HCT116 (cell line): ENCODE data around the gene DBP. TPM values are rescaled to one million over a fixed set of nuclear protein-coding genes. Genes with fewer than 3 reads are reported as not detected.
A peak's percentile ranks its signal among the peaks of the same experiment; 100 is the strongest.

ENCODE experiments used
- ATAC-seq: fragments of 200-7000 bp; cut with Tn5 transposase; 2 replicates; pipeline ENCODE4 v1.9.1; 2020; ENCODE audit warnings: mild to moderate bottlenecking, moderate library complexity
- BruUV-seq: library from RNA; stranded (reverse); fragments of 400-500 nt; replicated peaks from 2 replicates; lab custom pipeline; 2021; lab: Mats Ljungman, UMichigan
- CTCF ChIA-PET: fragments of 300-600 bp; sonication (Branson Sonifier 250); formaldehyde crosslinking; loops from one replicate; lab custom pipeline; 2021; ENCODE audit warnings: antibody characterized with exemption; lab: Charles Lee
- POLR2A ChIA-PET: fragments of 300-600, 350-600 bp; sonication (Branson Sonifier 250); formaldehyde crosslinking; loops from one replicate; lab custom pipeline; 2021; ENCODE audit warnings: antibody characterized with exemption; lab: Charles Lee
- RAD21 ChIA-PET, 2 experiments: fragments of 300-600 bp; sonication (Branson Sonifier 250); formaldehyde crosslinking; loops; one replicate each; lab custom pipeline; 2023; ENCODE audit warnings: low total read pairs in 2 of 2; ENCODE audit not compliant: uncharacterized antibody in 2 of 2, unreplicated experiment in 2 of 2, low non-redundant PET in 1 of 2; lab: Charles Lee
- DNase-seq: peaks from one replicate; pipeline ENCODE4 v3.0.0-alpha.2; 2010; ENCODE audit warnings: low read depth, low spot score
- H2AFZ ChIP-seq: fragments of 200-600 bp; shearing (Covaris generic), sonication (generic); 2 replicates; pipeline ENCODE4 v1.6.1; 2017; ENCODE audit warnings: low read depth, mixed run types, mixed read lengths, antibody characterized with exemption, low read length; ENCODE audit not compliant: poor library complexity, severe bottlenecking
- H3K27ac ChIP-seq: 2 replicates; pipeline ENCODE4 v1.5.1; 2012; ENCODE audit warnings: low read depth, low read length
- H3K27me3 ChIP-seq: fragments of 200-600 bp; sonication (generic); 2 replicates; pipeline ENCODE4 v1.6.1; 2016; ENCODE audit warnings: mixed run types, low read length, mixed read lengths; ENCODE audit not compliant: insufficient read depth
- H3K36me3 ChIP-seq, 2 experiments: fragments of 200-500 bp in 1 of 2; fragments of 200-600 bp in 1 of 2; sonication (Bioruptor generic) in 1 of 2; sonication (generic) in 1 of 2; 2 replicates each; pipeline versions ENCODE4 v1.5.1 to v1.6.1; 2014 to 2016; ENCODE audit warnings: low read length in 2 of 2, inconsistent platforms in 1 of 2, mixed read lengths in 1 of 2, mixed run types in 1 of 2; ENCODE audit not compliant: insufficient read depth in 2 of 2, control insufficient read depth in 1 of 2
- H3K4me1 ChIP-seq, 2 experiments: fragments of 200-600 bp in 1 of 2; sonication (generic) in 1 of 2; 2 replicates each; pipeline versions ENCODE4 v1.5.1 to v1.6.1; 2012 to 2017; ENCODE audit warnings: low read length in 2 of 2, inconsistent platforms in 1 of 2, mild to moderate bottlenecking in 1 of 2, mixed read lengths in 1 of 2, mixed run types in 1 of 2, moderate library complexity in 1 of 2; ENCODE audit not compliant: insufficient read depth in 2 of 2, control insufficient read depth in 1 of 2
- H3K4me2 ChIP-seq: fragments of 200-600 bp; sonication (generic); 2 replicates; pipeline ENCODE4 v1.6.1; 2017; ENCODE audit warnings: mixed run types, low read length, mixed read lengths
- H3K4me3 ChIP-seq, 2 experiments: fragments of 200-600 bp in 1 of 2; sonication (generic) in 1 of 2; replicated peaks in 1 of 2; 2 replicates each; pipeline ENCODE4 v1.5.1; 2011 to 2016; ENCODE audit warnings: low read length in 2 of 2, control low read depth in 1 of 2, low read depth in 1 of 2, mild to moderate bottlenecking in 1 of 2, mixed read lengths in 1 of 2, mixed run types in 1 of 2
- H3K79me2 ChIP-seq: fragments of 200-600 bp; sonication (generic); 2 replicates; pipeline ENCODE4 v1.6.1; 2017; ENCODE audit warnings: mild to moderate bottlenecking, mixed run types, low read length, moderate library complexity, mixed read lengths; ENCODE audit not compliant: insufficient read depth
- H3K9ac ChIP-seq: fragments of 200-600 bp; sonication (generic); 2 replicates; pipeline ENCODE4 v1.6.1; 2016; ENCODE audit warnings: low read length, mixed read lengths
- H3K9me2 ChIP-seq: fragments of 200-600 bp; sonication (generic), shearing (Covaris generic); 2 replicates; pipeline ENCODE4 v1.6.1; 2017; ENCODE audit warnings: mixed run types, mild to moderate bottlenecking, moderate library complexity; ENCODE audit not compliant: insufficient read depth
- H3K9me3 ChIP-seq, 2 experiments: fragments of 200-500 bp in 1 of 2; fragments of 200-600 bp in 1 of 2; sonication (Bioruptor generic) in 1 of 2; sonication (generic) in 1 of 2; 2 replicates each; pipeline ENCODE4 v1.6.1; 2014 to 2017; ENCODE audit warnings: low read length in 2 of 2, mixed read lengths in 2 of 2, inconsistent platforms in 1 of 2, low read depth in 1 of 2, mild to moderate bottlenecking in 1 of 2, mixed run types in 1 of 2, moderate library complexity in 1 of 2; ENCODE audit not compliant: control insufficient read depth in 1 of 2, insufficient read depth in 1 of 2
- H4K20me1 ChIP-seq: fragments of 200-600 bp; sonication (generic), shearing (Covaris generic); 2 replicates; pipeline ENCODE4 v1.6.1; 2017; ENCODE audit warnings: mixed run types, mild to moderate bottlenecking, moderate library complexity; ENCODE audit not compliant: insufficient read depth
- CBX3 ChIP-seq: IDR thresholded peaks from 2 replicates; pipeline ENCODE4 v1.6.1; 2012; ENCODE audit warnings: low read depth
- CTCF ChIP-seq, 3 experiments: fragments of 200-600 bp in 1 of 3; sonication (generic) in 1 of 3; IDR thresholded peaks in 2 of 3; conservative IDR thresholded peaks in 1 of 3; 2 replicates each; pipeline ENCODE4 v1.5.1; 2012 to 2017; ENCODE audit warnings: low read depth in 2 of 3, low read length in 2 of 3, antibody characterized with exemption in 1 of 3, borderline replicate concordance in 1 of 3, control low read depth in 1 of 3, mild to moderate bottlenecking in 1 of 3, mixed read lengths in 1 of 3, mixed run types in 1 of 3, moderate library complexity in 1 of 3; ENCODE audit not compliant: insufficient read depth in 1 of 3
- ELF1 ChIP-seq: IDR thresholded peaks from 2 replicates; pipeline ENCODE4 v1.6.1; 2012; ENCODE audit warnings: low read depth, borderline replicate concordance
- EZH2 ChIP-seq: fragments of 200-600 bp; sonication (generic); IDR thresholded peaks from 2 replicates; pipeline ENCODE4 v1.6.1; 2017; ENCODE audit warnings: antibody characterized with exemption, mixed run types
- MAX ChIP-seq: IDR thresholded peaks from 2 replicates; pipeline ENCODE4 v1.6.1; 2012
- POLR2A ChIP-seq: IDR thresholded peaks from 2 replicates; pipeline ENCODE4 v1.7.0; 2011; ENCODE audit warnings: borderline replicate concordance; ENCODE audit not compliant: insufficient read depth, insufficient read length; ENCODE audit errors: extremely low read depth
- POLR2AphosphoS5 ChIP-seq: IDR thresholded peaks from 2 replicates; pipeline ENCODE4 v1.6.1; 2011; ENCODE audit warnings: mild to moderate bottlenecking, low read depth, low read length, moderate library complexity
- RAD21 ChIP-seq: IDR thresholded peaks from 2 replicates; pipeline ENCODE4 v1.6.1; 2012; ENCODE audit warnings: low read depth, mild to moderate bottlenecking
- SP1 ChIP-seq: IDR thresholded peaks from 2 replicates; pipeline ENCODE4 v1.6.1; 2012; ENCODE audit warnings: low read depth
- TCF7L2 ChIP-seq: IDR thresholded peaks from 2 replicates; pipeline ENCODE4 v1.7.0; 2011; ENCODE audit warnings: borderline replicate concordance, inconsistent platforms; ENCODE audit not compliant: insufficient read depth, insufficient read length; ENCODE audit errors: extremely low read depth
- ZBTB33 ChIP-seq: IDR thresholded peaks from 2 replicates; pipeline ENCODE4 v1.6.1; 2011; ENCODE audit warnings: mild to moderate bottlenecking, low read length, moderate library complexity; ENCODE audit not compliant: insufficient replicate concordance; ENCODE audit errors: extremely low read depth
- ZFX ChIP-seq: fragments of 450-650 bp; IDR thresholded peaks from 2 replicates; pipeline ENCODE4 v1.6.1; 2017
- intact Hi-C: fragments of 100-400 bp; cut with micrococcal nuclease; formaldehyde crosslinking; loops from 2 replicates; pipeline ENCODE4 v1.10.0; 2022
- total RNA-seq: library from RNA; stranded (reverse); gene quantifications from one replicate; pipeline ENCODE4 v1.2.1, GENCODE V29; 2021; ENCODE audit not compliant: unreplicated experiment

DBP gene
- total RNA-seq, 1 experiment from 2014 or later = 45.9 TPM

- intact Hi-C loops = no loop called here
- no peaks in the 10 kb centered on the region for H3K9me3 ChIP-seq
- BruUV-seq = no TSS peak
- no peak overlapping the region; the same call in 1 of the 2 replicates for H3K27ac ChIP-seq
- no peaks in the 10 kb centered on the region for H3K9me2 ChIP-seq
- no peak overlapping the region for H3K9ac ChIP-seq
- TF ChIP-seq ELF1 = no peak
- no peak for TF ChIP-seq EZH2
- no peak for TF ChIP-seq TCF7L2
- no peak for TF ChIP-seq SP1
- TF ChIP-seq ZFX = no peak
- TF ChIP-seq CBX3 = no peak
- no peak for TF ChIP-seq POLR2AphosphoS5
- no peak for TF ChIP-seq ZBTB33
- TF ChIP-seq CTCF (IDR thresholded peaks at IDR 0.05 in 2 of 3, conservative IDR thresholded peaks at IDR 0.05 in 1 of 3; ENCODE audit: borderline replicate concordance in 1 of 3, insufficient read depth in 1 of 3, low read depth in 2 of 3, low read length in 2 of 3) = no peak
- no peak for TF ChIP-seq MAX
- no peak for TF ChIP-seq RAD21
- no peak for TF ChIP-seq POLR2A
- H3K4me1 ChIP-seq = peaks cover 47 to 70% of the 10 kb centered on the region in 2 experiments
- H3K4me2 ChIP-seq = peak overlapping the region; percentile 63; the same call in 1 of the 2 replicates
- POLR2A ChIA-PET = interaction anchor here (1.4 to 2.0 kb wide), 2 partner anchors 14 to 22 kb away, joined by 4 to 7 read pairs; no protein-coding TSS in a partner anchor
- H3K79me2 ChIP-seq = peaks cover 18% of the 10 kb centered on the region
- ATAC-seq (no peak), DNase-seq (no peak)
- H4K20me1 ChIP-seq = no peaks in the 10 kb centered on the region
- H3K27me3 ChIP-seq = no peaks in the 10 kb centered on the region
- peaks cover 2 to 13% of the 10 kb centered on the region in 2 experiments; a peak in 1 of 4 replicates for H3K36me3 ChIP-seq
- no peak overlapping the region for H2AFZ ChIP-seq
- H3K4me3 ChIP-seq = no peak overlapping the region
- RAD21 ChIA-PET = no interaction called here
- CTCF ChIA-PET = no interaction called here
These were observed 6.0 kb downstream of the DBP start for GRCh38 chr19:48631225-48631624.
